SKM-1 treated with dmso at 0.1 percent for 144 hours (cell line): ENCODE data around the gene COL8A1.

Experiments
- DNase-seq: peaks from one replicate; lab custom pipeline; 2025; ENCODE audit not compliant: unreplicated experiment; lab: John Stamatoyannopoulos, UW

The COL8A1 gene

GRCh38 chr3:99753268-99753975, 115.0 kb downstream of the COL8A1 start:
- peak; percentile 52 for DNase-seq

DNA sequence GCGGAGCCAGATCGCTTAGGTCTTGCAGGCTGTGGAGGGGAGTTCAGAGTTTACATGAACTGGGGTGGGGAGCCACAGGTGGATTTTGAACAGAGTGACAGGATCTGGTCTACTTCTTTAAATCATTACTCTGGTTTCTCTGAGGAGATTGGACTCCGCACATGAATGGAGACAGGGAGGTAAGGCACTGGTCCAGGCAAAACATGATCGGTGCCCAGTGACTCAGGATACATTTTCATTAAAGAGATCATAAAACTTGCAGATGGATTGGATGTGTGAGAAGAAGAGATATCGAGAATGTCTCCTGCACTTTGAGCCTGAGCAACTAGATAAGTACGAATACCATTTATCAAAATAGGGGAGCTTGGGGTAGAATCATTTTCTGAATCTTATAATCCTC, 117.4 kb downstream of the COL8A1 start:
- DNase-seq = no peak

DNA sequence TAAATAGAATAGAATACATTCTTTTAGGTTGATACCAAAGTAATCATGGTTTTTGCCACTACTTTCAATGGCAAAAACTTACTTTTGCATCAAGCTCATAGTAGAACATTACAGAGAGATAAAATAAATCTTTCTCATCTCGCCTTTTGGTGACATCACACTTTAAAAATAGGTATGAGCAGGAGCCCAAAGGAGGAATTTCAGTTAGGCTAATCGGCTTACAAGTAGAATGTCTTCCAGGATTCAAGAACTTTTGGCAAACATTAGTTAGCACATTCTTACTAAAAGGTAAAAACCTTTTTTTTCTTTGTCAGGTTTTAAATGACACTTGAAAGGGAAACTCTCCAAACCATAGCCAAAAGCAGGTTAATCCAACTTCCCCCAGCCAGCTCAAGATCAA, 119.6 kb downstream of the COL8A1 start:
- DNase-seq = no peak

DNA sequence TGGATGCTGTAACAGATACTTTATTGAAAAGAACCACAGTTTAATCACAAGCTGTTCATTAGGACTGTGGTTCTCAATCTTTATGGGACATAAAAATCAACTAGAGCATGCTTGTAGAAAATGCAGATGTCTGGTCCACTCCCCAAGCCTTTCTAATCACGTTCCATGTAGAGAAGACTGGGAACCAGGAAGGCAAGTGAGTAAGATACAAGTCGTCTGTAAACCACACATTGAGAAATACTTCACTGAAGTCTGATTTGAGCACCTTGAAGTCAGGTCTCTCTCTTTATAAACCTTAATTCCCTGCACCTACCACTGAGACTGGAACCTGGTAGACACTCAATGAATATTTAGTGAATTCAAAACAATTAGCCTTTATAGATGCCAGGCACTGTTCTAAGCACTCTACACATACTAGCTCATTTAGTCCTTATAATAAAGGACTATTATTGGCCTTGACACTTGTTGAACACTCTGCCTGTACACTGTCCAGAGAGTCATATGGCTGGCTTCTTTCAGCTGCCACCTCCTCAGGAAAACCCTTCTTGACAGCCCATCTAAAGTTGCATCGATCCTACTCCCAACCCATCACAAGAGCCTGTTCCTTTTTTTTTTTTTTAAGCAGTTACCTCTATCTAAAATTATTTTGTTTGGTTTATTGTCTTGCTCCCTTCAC, 120.2 kb downstream of the COL8A1 start:
- no peak for DNase-seq

DNA sequence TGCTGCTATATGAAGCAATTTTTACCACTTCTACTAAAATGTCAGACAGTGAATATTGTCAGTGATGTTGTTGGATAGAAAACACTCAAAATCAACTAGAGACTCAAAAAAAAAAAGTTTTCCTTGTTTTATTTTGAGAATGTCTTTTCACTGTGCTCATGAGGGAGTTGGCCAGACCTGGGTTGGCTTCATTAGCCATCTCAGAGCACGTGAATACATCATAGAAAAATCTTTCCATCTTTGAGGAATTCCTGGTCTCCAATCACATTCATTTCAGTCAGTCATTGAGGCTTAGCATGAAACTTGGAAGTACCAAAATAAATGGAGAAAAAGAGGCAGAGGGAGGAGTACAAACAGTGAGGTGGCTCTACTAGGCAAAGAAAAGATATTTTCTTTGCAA, 121.6 kb downstream of the COL8A1 start:
- DNase-seq = no peak

- DNase-seq = no peak
Measured at GRCh38 chr3:99760629-99761028, 122.2 kb downstream of the COL8A1 start.

DNA sequence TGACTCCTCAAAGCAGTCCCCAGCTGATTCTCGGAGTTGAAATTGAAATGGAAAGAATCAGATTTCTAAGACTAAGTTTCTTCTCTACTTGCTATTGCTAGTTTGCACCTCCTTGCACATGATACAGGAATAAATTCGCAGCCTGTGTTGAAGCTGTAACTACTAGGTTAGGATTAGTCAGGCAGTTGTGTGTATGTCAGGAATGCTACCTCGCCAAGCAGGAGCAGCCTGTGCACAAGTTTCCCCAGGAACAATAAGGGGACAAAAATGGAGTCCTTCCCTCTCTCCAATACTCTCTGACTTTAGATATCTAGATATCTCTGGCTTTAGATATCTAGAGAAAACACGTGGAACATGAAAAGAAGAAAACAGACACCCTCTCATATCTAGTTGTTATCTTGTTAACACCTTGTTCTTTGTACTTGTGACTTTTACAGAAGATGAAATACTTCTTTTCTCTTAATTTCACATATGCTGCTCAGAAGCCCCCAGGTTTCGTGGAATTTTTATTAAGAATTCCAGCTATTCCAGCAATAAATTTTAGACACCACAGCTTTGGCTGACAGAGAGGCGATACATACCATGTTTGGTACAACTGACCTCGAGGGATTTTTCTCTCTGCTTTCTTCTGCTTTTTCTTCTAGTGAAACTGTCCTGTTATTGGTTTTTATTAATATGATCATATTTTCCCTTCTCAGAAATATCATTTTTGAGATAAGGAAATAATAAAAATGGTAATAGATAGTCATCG, 123.2 kb downstream of the COL8A1 start:
- DNase-seq = no peak

GRCh38 chr3:99762901-99763300, 124.5 kb downstream of the COL8A1 start:
- no peak for DNase-seq

DNA sequence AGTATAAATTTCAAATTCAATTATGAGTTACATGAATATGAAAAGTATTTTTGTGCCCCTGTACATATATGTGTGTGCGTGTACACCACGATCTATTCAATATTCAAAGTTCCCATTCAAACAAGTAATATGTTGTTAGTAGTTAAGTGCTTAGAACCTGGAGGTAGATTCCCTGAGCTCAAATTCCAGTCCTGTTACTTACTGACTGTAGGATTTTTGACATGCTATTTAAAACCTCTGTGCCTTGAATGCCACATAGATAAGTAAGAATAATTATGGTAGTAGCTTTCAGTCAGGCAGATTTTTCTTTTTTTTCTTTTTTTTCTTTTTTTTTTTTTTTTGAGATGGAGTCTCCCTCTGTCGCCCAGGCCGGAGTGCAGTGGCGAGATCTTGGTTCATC, 126.0 kb downstream of the COL8A1 start:
- DNase-seq = no peak

DNA sequence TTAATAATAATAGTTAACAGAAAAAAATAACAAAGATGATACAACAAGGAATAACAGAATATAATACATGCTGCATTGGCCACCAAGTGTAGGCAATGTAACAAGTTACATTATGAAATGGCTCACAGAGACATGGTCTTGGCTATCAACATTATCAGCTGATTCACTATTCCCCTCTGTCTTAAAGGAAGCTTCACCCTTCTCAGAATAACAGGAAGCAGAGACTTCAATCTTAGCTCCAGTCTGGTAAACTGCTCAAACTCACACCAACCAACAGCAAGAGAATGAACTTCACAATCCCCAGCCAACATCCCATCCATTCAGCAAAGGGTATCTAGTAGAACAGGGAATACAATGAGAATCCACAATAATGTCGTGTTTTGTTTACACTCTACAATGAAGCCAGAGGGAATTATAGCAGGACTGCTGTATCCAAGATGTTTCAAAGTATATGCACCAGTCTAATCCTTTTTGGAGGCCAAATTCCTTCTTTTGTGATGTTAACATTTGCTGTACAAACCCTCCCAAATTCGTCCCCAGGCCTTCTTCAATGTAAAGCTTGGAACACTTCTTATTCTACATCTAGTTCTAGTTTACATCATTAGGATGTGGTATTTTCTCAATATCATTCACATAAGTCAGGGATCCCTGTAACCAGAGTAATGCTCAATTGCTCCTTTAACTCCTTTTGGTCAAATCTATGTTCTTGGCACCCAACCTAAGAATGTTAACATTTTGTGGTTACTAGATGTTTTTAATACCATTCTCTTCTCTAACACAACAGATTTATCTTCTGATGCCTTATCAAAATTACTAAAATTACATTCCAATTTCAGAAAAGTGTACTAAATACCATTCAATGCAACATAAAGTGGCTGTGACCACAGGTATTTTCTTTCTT, 126.9 kb downstream of the COL8A1 start:
- no peak for DNase-seq

- DNase-seq = no peak
Measured at GRCh38 chr3:99767291-99767690, 128.9 kb downstream of the COL8A1 start.

DNA sequence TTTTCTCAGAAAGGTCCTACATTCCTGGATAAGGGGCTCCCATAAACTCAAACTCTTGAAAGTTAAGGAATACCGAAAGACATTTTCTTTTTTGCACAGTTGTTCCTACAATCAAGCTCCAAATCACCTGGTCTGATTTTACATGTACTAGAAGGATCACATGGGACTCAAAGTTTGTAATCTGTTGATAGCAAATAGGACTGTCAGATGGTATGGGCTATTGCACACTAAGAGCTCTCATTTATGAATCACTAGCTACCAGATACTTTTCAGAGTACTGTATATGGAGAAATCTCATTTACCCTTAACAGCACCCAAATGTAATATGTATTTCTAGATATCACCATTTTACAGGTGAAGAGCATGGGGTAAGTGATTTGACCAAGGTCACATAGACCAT, 129.7 kb downstream of the COL8A1 start:
- DNase-seq = no peak

DNA sequence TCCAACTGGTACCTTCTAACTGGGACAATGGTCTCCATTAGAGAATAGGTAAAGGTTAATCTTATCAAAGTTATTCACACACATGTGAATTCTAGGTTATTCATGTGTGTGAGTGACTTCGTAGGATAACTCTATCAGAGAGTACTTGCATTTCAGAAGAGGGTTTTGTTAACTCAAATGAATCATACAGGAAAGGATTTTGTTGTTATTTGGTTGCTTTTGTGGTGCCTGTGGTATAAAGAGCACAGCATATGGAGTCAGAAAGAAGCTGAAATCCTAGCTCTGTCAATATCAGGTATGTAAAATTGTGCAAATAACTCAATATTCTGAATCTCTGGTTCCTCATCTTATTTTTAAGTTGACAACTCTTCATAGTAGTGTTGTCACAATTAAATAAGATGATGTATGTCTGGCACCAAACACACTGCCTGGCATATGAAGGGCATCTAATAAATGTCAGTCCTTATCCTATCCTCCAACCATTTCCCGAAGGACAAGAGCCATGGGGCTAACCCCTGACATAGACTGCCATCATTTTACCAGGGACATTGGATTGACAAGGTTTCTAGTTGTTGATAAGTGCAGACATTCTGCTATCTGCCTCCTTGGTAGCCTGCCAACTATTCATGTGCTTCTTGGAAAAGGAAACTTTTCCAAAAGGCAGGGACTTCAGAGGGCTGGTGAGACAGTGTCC, 130.6 kb downstream of the COL8A1 start:
- DNase-seq = no peak

GRCh38 chr3:99772171-99772570, 133.8 kb downstream of the COL8A1 start:
- DNase-seq = no peak

DNA sequence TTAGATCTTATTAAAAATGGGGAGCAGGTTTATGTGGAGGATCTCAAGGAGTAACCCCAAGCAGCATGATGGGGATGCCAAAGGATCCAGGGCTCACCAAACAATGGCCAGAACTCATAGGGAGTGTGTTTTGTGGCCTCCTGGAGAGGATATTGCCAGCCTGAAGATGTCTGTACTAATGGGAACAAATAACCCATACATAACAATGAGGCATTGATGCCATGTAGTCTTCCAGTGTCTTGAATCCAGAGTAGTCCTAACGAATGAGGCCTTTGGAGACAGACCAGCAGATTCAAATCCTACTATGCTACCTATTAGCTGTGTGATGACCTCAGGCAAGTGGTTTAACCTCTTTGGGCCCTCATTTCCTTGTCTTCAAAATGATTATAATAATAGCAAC, 134.3 kb downstream of the COL8A1 start:
- DNase-seq = no peak

DNA sequence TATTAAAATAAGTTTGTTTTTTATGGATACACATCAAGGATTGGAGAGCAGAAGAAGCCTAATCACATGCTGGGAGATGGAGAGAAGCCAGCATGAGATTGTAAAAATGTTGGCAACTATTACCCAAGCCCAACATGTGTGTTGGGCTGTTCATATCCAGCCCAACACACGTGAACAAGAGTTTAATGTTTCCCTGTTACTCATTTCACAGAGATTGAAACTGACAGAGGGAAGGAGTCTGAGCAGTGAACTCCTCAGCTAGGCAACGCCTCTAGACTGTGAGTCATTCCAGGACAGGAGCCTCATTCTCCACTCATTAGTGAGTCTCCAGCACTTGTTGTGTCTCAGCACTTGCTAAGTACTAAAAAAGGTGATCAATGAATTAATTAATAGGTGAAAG, 136.1 kb downstream of the COL8A1 start:
- DNase-seq = no peak

GRCh38 chr3:99776516-99777209, 138.3 kb downstream of the COL8A1 start:
- no peak for DNase-seq

DNA sequence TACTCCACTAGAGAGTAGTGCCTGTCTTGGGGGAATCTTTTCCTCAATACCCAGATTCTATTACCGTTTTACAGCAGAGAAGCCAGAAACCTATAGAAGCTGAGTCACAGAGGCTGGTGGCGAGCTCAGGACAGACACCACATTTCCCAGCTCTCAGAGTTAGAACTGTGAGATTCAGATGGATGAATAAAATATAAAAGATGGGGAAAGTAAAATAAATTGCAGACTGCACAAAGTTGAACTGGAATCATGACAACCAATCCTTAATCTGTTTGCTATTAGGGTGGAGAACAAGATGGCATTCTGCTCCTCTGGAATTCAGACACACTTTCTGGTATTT, 138.8 kb downstream of the COL8A1 start:
- no peak for DNase-seq

DNA sequence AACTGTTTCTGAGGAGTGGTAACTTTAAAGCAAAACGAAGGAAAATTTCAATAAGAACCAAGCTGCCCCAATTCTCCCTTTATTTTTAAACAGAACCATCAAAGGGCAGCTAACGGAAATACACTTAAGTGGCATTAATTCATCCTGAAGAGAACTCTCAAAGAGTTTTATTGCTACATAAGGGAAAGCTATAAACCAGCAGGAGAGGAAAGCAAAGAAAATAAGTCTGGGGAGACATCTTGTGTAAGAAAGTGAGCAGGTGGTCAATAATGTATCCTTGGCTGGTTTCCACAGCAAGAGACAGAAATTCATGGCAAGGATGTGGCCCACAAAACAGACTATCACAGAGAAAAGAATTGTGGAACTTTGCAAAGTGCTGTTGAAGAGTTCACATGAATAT, 139.3 kb downstream of the COL8A1 start:
- DNase-seq = no peak

DNA sequence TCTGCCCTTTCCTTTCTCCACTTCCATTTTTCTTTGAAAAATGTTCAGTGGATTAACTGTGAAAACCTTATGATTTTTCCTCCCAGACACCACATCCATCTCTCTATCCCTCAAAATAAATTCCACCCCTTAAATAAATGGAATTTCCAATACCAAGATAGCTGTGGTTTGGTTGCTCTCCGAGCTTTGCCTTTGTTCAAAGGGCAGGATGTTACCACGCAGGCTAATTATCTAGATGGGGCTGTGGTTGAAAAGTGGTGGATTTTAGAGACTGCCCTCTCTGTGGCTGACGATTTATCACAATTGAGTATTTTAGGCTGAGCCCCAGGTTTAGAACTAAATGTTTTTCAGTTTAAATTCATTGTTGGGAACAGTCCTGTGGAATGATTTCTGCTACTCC, 142.4 kb downstream of the COL8A1 start:
- no peak for DNase-seq
